HG02798 (cell line): ENCODE data around the gene GPRC5B.

Experiments
- ATAC-seq: cut with Tn5 transposase; IDR thresholded peaks from one replicate; pipeline ENCODE4 v1.9.1; 2021; ENCODE audit warnings: mild to moderate bottlenecking; ENCODE audit not compliant: unreplicated experiment, poor library complexity

The GPRC5B gene

GRCh38 chr16:19850131-19850817 lies 34.4 kb downstream of the GPRC5B start:
- ATAC-seq, result no peak

DNA sequence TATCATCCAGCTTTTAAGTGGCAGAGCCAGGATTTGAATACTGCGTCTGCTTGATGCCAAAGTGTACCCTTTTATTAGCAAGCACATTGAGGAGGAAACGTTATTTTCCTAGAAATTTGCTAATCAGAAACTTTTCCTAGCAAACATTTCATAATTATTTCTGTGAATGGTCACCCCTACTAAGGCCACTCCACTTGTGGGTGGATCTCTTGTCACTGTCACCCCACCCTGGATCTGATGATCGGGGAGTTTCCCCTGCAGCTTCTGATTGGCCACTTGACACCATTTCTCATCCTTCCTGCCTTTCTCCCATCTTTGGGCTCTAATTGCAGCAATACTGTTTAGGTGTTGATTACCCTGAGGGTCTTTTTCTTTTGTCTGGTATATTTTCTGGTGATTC lies 35.9 kb downstream of the GPRC5B start:
- no peak for ATAC-seq

GRCh38 chr16:19846436-19846835 lies 38.2 kb downstream of the GPRC5B start:
- ATAC-seq, result no peak

GRCh38 chr16:19844945-19845641 lies 39.6 kb downstream of the GPRC5B start:
- no peak for ATAC-seq

GRCh38 chr16:19843371-19843770 lies 41.3 kb downstream of the GPRC5B start:
- no peak for ATAC-seq

DNA sequence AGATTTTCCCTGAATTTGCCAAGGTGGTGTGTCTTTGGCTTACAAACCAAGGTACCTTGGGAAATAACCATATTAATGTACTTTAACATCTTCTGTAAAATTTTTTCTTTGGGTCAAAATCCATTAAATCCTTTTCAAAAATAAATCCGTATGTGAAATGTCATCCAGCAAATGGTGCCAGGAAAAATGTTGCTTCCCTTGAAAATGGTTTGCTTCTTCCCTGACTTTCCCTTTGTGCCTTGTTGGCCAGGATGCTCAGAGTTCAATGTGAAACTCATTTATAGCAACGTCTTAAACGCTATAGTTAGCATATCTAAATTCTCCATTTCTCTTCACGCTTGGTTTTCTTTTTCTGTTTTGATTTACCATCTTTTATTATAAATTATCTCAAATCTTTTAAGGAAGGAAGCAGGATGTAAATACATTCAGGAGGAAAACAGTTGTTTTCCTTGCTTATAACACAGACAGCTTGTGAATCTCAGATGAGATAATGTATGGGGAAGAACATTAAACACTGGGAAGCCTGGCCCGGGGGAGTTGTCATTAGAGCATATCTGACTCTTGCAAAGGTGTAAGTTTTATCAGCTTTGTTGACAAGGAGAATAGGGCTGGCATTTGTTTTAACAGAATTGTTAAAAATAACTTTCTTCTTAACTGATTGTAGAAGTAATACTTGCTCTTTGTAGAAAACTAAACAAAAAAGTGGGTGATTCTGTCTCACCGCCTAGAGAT lies 42.1 kb downstream of the GPRC5B start:
- no peak for ATAC-seq

GRCh38 chr16:19841184-19841583 lies 43.5 kb downstream of the GPRC5B start:
- ATAC-seq, result no peak

DNA sequence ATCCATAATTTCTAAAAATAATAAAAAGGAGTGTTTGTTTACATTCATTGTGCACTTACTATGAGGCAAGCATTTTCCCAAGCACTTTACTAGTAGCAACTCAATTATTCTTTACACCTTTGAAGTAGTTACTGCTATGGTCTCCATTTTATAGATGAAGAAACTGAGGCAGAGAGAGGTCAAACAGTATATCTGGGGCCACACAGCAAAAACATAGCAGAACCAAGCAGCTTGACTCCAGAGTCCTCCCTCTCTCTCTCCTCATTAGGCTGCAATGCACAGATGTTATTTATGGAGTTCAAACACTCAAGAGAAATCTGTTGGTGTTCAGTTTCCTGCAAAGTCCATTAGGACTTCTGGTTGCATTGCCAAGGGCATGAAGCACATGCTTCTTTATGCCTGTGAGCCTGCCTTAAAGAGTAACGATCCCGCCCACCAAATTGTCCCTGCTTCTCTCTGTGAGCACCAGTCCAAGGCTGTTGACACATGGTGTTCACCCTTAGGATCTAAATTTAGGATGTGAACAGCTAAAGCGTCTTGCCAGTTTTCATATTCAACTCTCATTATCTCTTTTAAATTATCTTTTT lies 44.0 kb downstream of the GPRC5B start:
- no peak for ATAC-seq

DNA sequence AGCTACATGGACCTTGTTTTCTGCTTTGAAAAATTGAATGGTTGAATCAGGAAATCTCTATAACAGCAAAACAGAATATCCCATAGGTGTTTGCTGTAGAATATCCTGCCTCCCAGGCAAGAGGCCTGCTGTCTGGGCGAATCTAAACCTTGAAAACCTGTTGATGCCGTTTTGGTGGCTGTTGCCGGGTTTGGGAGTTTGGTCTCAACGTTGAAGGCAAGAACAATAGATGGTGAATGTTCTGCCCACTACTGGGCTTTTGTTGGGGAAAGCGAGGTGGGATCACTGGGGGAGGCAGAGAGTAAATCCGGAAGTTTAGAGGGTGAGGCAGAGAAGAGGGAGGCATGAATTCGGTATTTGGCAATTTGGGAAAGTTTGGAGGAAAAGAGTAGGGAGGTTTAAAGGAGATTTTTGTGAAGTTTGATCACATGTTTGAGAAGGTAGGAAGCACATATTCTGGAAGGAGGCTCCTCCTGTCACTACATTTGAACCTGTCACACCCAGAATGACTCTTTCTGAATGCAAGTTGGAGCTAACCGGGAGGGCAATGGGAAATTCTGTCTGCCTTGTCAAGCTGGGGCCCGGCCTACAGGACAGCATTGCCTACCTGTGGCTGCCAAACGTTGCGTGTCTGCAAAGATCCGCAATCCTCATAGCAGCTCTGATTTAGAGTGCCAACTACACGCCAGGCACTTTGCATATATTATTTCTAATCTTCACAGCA lies 46.5 kb downstream of the GPRC5B start:
- no peak for ATAC-seq

- no peak for ATAC-seq
Measured at GRCh38 chr16:19837331-19837980, 47.2 kb downstream of the GPRC5B start.

- no peak for ATAC-seq
Measured at GRCh38 chr16:19835968-19836421, 48.7 kb downstream of the GPRC5B start.

DNA sequence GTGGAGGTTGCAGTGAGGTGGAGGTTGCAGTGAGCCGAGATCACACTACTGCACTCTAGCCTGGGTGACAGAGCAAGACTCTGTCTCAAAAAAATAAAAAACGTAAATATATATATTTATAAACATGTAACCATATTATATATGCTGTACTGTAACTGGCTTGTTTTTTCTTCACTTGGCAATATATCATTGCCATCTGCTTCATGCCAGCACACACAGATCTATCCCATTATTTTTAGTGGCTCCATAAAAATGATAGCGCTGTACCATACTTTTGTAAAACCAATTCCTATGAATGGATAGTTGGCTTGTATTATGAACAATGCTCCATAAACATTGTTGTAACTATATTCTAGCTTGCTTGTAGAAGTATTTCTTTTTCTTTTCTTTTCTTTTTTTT lies 49.5 kb downstream of the GPRC5B start:
- no peak for ATAC-seq

DNA sequence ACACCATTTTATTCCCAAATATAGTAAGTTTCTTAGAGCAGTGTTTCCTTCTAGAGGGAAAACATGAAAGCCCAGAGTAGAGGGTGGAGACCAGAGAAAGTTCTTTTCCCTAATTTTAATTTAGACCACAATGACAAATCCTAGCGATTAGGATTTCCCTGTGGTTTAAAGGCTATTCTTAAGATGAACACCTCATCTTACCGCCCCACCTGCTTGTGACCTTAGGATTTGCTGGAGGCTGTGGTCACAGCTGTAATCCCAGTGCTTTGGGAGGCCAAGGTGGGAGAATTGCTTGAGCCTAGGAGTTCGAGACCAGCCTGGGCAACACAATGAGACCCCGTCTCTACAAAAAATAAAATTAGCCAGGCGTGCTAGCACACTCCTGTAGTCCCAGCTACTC lies 51.1 kb downstream of the GPRC5B start:
- no peak for ATAC-seq

- no peak for ATAC-seq
Measured at GRCh38 chr16:19833176-19833575, 51.5 kb downstream of the GPRC5B start.

GRCh38 chr16:19831678-19832077 lies 53.0 kb downstream of the GPRC5B start:
- ATAC-seq, result no peak

- ATAC-seq, result no peak
Measured at GRCh38 chr16:19830902-19831560, 53.6 kb downstream of the GPRC5B start.

DNA sequence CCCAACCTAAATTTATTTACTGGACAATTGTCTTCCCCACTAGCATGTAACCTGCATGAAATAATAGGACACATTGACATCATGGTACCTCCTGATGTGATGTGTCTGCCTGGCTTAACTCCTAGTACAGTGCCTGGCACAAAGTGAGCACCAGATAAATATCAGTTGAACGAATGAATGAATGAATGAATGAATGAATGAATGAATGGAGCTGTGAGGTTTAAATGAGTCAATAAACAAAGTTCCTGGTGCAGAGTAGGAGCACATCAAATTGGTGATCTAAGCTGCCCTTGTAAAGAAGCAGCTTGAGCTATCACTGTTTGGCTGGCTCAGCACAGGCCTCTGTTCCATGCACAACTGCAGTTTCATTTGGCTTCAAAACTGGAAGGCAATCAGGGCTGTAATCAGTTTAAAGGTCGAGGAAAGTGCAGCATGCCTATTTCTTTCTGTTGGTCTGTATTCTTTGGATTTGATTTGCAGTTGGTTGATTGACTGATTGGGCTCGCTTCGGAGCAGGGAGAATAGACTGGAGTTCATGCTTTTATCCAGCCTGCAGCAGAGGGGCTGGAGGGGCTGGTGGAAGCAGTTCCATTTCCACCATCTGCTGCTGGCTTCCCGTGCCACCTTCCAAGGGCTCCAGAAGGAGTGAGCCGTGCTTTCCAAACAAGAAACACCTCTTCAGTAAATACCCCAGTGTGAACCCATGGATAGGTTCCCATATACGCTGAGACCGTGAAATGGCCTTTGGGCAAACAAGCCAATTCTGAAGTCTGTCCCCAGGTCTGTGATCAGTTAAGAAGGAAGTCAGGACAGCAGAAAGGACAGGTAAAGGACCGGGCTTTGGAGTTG lies 54.6 kb downstream of the GPRC5B start:
- no peak for ATAC-seq

DNA sequence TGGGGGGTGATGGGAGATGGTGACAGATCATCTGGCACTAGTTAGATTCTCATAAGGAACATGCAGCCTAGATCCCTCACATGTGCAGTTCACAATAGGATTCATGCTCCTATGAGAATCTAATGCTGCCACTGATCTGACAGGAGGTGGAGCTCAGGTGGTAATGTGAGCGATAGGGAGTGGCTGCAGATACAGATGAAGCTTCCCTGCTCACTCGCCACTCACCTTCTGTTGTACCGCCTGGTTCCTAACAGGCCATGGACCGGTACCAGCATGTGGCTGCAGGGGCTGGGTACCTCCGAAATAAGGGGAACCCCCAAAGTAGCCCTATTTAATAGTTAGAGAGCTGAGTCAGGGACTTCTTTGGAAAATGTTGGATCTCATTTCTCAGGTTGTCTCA lies 60.4 kb downstream of the GPRC5B start:
- no peak for ATAC-seq
